Measurements from ENCODE around the gene HMGCS1.

GRCh38 chr5:43309637-43310036, 3.6 kb downstream of the HMGCS1 start:
- TF ChIP-seq CTCF (IDR thresholded peaks at IDR 0.05) (no peak), POLR2A (IDR thresholded peaks at IDR 0.05) (no peak)
